OCI-LY7 (cell line): ENCODE data around the gene NTM. TPM values are rescaled to one million over a fixed set of nuclear protein-coding genes. Genes with fewer than 3 reads are reported as not detected.

ENCODE experiments used
- BruUV-seq: library from RNA; stranded (reverse); fragments of 400-500 nt; replicated peaks from 2 replicates; lab custom pipeline; 2021; lab: Mats Ljungman, UMichigan
- CTCF ChIA-PET: fragments of 300-600 bp; sonication (Branson Sonifier 250); formaldehyde crosslinking; loops from one replicate; lab custom pipeline; 2022; ENCODE audit warnings: antibody characterized with exemption; ENCODE audit not compliant: unreplicated experiment; lab: Charles Lee
- POLR2A ChIA-PET: fragments of 300-600 bp; sonication (Branson Sonifier 250); formaldehyde crosslinking; loops from one replicate; lab custom pipeline; 2022; ENCODE audit warnings: antibody characterized with exemption; lab: Charles Lee
- DNase-seq: peaks from one replicate; pipeline ENCODE4 v3.0.0-alpha.2; 2015; ENCODE audit warnings: low spot score
- H2AFZ ChIP-seq: fragments of 200-600 bp; sonication (generic), shearing (Covaris generic); 2 replicates; pipeline ENCODE4 v1.6.1; 2014; ENCODE audit warnings: mild to moderate bottlenecking, antibody characterized with exemption, low read length, moderate library complexity
- H3K27ac ChIP-seq: fragments of 200-600 bp; sonication (generic); 2 replicates; pipeline ENCODE4 v1.5.1; 2014; ENCODE audit warnings: mixed run types, low read depth, mild to moderate bottlenecking, moderate library complexity, low read length, inconsistent platforms; ENCODE audit not compliant: poor library complexity, severe bottlenecking
- H3K36me3 ChIP-seq: fragments of 200-600 bp; sonication (generic); 2 replicates; pipeline ENCODE4 v1.6.1; 2014; ENCODE audit warnings: mild to moderate bottlenecking, antibody characterized with exemption, low read length, moderate library complexity, mixed read lengths; ENCODE audit not compliant: insufficient read depth
- H3K4me1 ChIP-seq: fragments of 200-600 bp; sonication (generic); 2 replicates; pipeline ENCODE4 v1.5.1; 2014; ENCODE audit warnings: mild to moderate bottlenecking, low read length; ENCODE audit not compliant: insufficient read depth, poor library complexity, severe bottlenecking
- H3K4me2 ChIP-seq: fragments of 200-600 bp; sonication (generic); 2 replicates; pipeline ENCODE4 v1.6.1; 2014; ENCODE audit warnings: mild to moderate bottlenecking, low read length
- H3K4me3 ChIP-seq: fragments of 200-600 bp; sonication (generic); 2 replicates; pipeline ENCODE4 v1.5.1; 2014; ENCODE audit warnings: mild to moderate bottlenecking, low read depth, low read length; ENCODE audit not compliant: poor library complexity, severe bottlenecking
- H3K79me2 ChIP-seq: fragments of 200-600 bp; sonication (generic); 2 replicates; pipeline ENCODE4 v1.6.1; 2016; ENCODE audit warnings: low read depth, mild to moderate bottlenecking, low read length, moderate library complexity, mixed read lengths; ENCODE audit not compliant: insufficient read depth
- H3K9me2 ChIP-seq: fragments of 200-600 bp; sonication (generic); 2 replicates; pipeline ENCODE4 v1.6.1; 2016; ENCODE audit warnings: mild to moderate bottlenecking, low read length, mixed read lengths; ENCODE audit not compliant: insufficient read depth
- H3K9me3 ChIP-seq: fragments of 200-600 bp; sonication (generic); 2 replicates; pipeline ENCODE4 v1.6.1; 2014; ENCODE audit warnings: mild to moderate bottlenecking, mixed run types, low read length, mixed read lengths
- H4K20me1 ChIP-seq: fragments of 200-600 bp; sonication (generic); 2 replicates; pipeline ENCODE4 v1.6.1; 2014; ENCODE audit warnings: mild to moderate bottlenecking, antibody characterized with exemption, low read length, moderate library complexity, mixed read lengths; ENCODE audit not compliant: insufficient read depth
- EZH2phosphoT487 ChIP-seq: fragments of 200-600 bp; sonication (generic); IDR thresholded peaks from 2 replicates; pipeline ENCODE4 v1.6.1; 2018; ENCODE audit warnings: low read depth, borderline replicate concordance, mild to moderate bottlenecking, mixed run types, antibody characterized with exemption, low read length, moderate library complexity, mixed read lengths
- intact Hi-C: fragments of 100-400 bp; cut with micrococcal nuclease; formaldehyde crosslinking; loops from one replicate; pipeline ENCODE4 v1.10.0; 2022; ENCODE audit not compliant: unreplicated experiment
- total RNA-seq, 2 experiments: library from RNA; depleted of rRNA in 1 of 2; stranded (reverse); fragments of >200 nt in 1 of 2; shearing (Covaris generic) in 1 of 2; gene quantifications; 2 replicates each; pipeline ENCODE4 v1.2.3, GENCODE V29; 2014 to 2022
- TF ChIP-seq, protein P1 (sequence below): fragments of 200-600 bp; sonication (generic); conservative IDR thresholded peaks from 2 replicates; pipeline ENCODE4 v1.5.1; 2014; ENCODE audit warnings: mild to moderate bottlenecking, antibody characterized with exemption, low read length, moderate library complexity, mixed read lengths

NTM gene
- total RNA-seq, 2 experiments from 2014 or later, result not detected

DNA sequence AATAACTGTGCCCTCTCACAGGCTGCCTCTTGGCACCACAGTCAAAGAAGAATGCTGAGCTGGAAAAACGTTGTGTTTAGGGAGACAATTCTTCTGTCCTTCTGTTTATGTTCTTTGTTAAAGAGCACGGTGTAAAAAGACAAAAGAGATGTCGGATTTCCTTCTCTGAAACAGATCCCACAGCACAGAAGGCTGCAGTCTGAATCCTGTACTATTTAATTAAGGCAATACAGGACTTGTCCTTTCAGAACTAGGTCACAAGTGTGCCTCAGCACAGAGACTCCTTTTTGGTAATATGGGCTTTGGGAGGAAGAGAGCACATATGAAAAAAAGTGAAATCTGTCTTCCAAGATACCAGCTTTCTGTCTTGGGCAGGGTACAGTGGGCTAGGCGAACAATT lies 201.2 kb downstream of the NTM start:
- ChIA-PET CTCF (no interaction called here), POLR2A (no interaction called here)
- Histone ChIP-seq H3K4me3 (no peak overlapping the region), H3K9me2 (no peaks in the 10 kb centered on the region), H2AFZ (no peak overlapping the region), H3K27ac (no peak overlapping the region), H3K79me2 (no peaks in the 10 kb centered on the region), H4K20me1 (no peaks in the 10 kb centered on the region), H3K9me3 (no peaks in the 10 kb centered on the region), H3K36me3 (no peaks in the 10 kb centered on the region), H3K4me1 (no peaks in the 10 kb centered on the region), H3K4me2 (no peak overlapping the region)
- no TSS peak for BruUV-seq
- no peak for DNase-seq
- intact Hi-C loops, result no loop called here
- TF ChIP-seq, protein P1, sequence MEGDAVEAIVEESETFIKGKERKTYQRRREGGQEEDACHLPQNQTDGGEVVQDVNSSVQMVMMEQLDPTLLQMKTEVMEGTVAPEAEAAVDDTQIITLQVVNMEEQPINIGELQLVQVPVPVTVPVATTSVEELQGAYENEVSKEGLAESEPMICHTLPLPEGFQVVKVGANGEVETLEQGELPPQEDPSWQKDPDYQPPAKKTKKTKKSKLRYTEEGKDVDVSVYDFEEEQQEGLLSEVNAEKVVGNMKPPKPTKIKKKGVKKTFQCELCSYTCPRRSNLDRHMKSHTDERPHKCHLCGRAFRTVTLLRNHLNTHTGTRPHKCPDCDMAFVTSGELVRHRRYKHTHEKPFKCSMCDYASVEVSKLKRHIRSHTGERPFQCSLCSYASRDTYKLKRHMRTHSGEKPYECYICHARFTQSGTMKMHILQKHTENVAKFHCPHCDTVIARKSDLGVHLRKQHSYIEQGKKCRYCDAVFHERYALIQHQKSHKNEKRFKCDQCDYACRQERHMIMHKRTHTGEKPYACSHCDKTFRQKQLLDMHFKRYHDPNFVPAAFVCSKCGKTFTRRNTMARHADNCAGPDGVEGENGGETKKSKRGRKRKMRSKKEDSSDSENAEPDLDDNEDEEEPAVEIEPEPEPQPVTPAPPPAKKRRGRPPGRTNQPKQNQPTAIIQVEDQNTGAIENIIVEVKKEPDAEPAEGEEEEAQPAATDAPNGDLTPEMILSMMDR, result no peak

DNA sequence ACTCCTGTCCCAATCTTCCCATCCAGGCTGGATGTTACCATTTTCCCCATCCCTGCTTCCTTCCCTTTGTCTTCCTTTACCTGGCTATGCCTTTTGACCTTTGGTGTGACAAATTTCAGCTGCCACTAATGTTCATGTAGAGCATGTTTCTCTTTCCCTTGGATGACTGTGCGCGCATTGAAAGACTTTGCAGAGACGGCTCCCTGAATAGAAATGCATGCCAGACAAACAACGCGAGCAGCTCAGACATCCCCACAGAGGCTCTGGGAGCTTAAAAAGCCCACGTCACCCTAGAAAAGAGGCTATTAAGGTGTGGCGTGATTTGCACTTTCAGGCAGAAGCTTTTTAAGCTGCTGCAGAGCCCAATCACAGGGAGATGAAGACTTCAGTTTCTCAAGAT lies 202.0 kb downstream of the NTM start:
- ChIA-PET CTCF (no interaction called here), POLR2A (no interaction called here)
- Histone ChIP-seq H3K36me3 (no peaks in the 10 kb centered on the region), H3K4me1 (no peaks in the 10 kb centered on the region), H4K20me1 (no peaks in the 10 kb centered on the region), H3K9me2 (no peaks in the 10 kb centered on the region), H3K4me2 (no peak overlapping the region), H3K4me3 (no peak overlapping the region), H3K79me2 (no peaks in the 10 kb centered on the region), H2AFZ (no peak overlapping the region), H3K27ac (no peak overlapping the region), H3K9me3 (no peaks in the 10 kb centered on the region)
- intact Hi-C loops, result no loop called here
- DNase-seq, result no peak
- TF ChIP-seq, protein P1, result no peak
- no peak for TF ChIP-seq EZH2phosphoT487
- no TSS peak for BruUV-seq

DNA sequence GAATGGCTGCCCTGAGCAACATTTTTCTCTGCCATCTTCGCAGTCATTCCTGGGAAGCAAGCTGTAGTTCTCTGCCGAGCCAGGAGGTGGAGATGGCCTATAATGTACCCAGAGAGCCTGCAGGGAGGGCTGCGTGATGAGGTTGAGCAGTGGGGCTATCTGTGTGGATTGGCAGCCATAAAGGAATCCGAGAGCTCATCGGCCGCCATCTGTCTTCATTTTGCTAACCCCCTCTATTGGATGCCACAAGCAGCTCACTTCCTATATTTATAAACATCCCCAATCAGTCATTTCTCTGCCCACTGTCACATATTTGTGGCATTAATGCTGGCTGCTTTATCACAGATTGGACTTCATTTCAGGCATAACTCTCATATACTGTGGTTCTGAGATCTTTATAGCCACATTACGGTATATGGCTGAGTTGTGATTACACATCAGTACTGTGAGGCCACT lies 209.5 kb downstream of the NTM start:
- no peak for TF ChIP-seq EZH2phosphoT487
- TF ChIP-seq, protein P1, result peak; percentile 53
- Histone ChIP-seq H3K79me2 (no peaks in the 10 kb centered on the region), H3K9me3 (no peaks in the 10 kb centered on the region), H3K4me2 (no peak overlapping the region), H3K36me3 (no peaks in the 10 kb centered on the region), H3K4me3 (no peak overlapping the region), H3K4me1 (no peaks in the 10 kb centered on the region), H3K9me2 (no peaks in the 10 kb centered on the region), H3K27ac (no peak overlapping the region), H2AFZ (no peak overlapping the region), H4K20me1 (no peaks in the 10 kb centered on the region)
- ChIA-PET POLR2A (interaction anchor here (0.5 kb wide), 1 partner anchor 371 kb away, joined by 3 read pairs; no protein-coding TSS in a partner anchor), CTCF (no interaction called here)
- peak; percentile 3 for DNase-seq
- no TSS peak for BruUV-seq
- intact Hi-C loops, result loop anchor here (1.0 kb wide), 1 partner anchor 94 kb away; no protein-coding TSS in a partner anchor
